HK-2 (cell line): ENCODE data around the gene OTOR.

Source experiments
- DNase-seq: peaks from one replicate; pipeline ENCODE4 v3.0.0-alpha.2; 2018; ENCODE audit not compliant: unreplicated experiment

Gene OTOR, protein sequence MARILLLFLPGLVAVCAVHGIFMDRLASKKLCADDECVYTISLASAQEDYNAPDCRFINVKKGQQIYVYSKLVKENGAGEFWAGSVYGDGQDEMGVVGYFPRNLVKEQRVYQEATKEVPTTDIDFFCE

DNA sequence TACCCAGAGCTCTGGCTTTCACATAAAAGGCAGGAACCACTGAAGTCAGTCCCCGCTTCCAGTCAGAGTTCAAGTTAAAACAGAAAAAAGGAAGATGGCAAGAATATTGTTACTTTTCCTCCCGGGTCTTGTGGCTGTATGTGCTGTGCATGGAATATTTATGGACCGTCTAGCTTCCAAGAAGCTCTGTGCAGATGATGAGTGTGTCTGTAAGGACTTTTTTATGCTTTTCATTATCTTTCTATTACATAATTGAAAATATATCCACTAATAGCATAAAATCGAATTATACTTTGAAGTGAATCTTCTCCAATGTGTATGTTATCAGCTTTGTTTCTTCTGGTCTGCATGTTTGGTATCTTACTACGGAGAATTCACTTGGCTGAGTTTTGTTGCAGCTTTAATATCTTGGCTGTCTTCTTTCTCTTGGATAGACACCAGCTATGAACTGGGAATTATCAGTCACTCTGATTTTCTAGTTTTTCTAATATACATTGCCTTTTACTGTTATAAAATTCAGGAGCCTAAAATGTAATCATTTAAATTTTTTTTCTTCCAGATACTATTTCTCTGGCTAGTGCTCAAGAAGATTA, at the start of gene OTOR:
TSS of gene OTOR (plus strand) at position 51 of the 593 bp plus-strand sequence. CDS start at position 95, 44 bp downstream.
- DNase-seq = no peak

DNA sequence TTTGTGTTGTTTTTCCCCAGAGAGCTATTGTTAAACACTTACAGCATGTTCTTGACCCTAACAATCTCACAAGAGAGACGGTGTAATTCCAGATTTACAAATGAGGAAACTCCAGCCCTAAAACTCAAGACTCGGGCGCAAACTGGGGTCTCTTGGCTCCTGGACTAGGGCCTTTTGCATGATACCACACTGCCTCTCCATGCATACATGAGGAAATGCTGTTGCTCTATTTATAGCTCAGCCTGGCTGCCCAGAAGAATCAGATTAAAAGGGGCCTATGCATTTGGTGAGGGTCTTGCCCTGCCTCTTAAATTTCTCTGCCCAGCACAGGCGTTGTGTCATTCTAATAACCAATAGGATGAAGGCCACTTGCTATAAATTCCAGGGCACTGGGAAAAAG, 48.9 kb upstream of the OTOR start:
- no peak for DNase-seq

DNA sequence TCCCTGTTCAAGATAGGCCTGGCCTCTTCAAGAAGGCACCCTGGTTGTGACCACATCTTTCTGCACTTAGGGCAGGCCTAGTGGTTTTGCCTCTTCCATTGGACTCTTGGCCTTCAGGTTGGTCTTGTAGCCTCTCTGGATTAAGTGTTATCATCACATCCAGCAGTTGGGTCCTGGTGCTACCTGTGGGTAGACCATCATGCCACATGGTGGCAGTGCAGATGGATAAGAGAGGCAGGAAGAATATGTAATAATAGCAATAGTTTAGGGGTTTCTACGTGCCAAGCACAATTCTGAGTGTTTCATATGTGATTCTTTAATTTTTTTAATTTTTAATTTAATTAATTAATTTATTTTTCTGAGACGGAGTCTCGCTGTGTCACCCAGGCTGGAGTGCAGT, 46.9 kb upstream of the OTOR start:
- no peak for DNase-seq

DNA sequence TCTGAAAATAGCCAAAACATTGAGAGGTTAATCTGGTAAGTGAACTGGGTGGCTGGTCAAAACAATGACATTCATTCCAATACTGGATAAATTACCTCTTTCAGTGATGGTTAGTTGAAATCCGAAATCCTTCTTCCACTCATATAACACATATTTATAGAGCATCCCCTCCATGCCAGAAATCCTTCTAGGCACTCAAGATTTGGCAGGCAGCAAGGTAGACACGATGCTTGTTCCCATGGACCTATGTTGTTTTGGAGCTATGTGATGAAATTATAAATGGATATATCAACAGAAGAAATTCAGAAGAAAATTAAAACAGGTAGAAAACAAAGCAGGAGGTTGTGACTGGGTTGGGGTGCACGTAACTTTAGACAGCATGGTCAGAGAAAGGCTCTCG, 44.6 kb upstream of the OTOR start:
- DNase-seq = no peak

DNA sequence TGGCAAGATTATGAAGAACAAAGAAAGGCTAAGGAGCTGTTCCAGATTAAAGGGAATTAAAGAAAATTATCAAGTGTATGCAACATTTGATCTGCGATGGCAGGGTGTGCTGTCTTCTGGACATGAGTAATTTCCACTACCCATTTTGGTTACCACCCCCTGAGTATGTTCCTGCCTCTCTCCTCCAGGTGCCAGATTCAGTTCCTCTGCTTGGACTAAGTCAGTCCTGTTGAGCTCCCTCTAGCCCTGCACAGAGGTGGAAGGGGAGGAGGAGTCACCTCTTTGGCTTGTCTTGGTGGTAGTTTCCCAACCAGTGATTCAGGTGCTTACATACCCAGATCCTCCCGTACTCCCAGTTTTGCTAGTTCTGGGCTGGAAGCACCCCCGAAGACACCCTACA, 40.5 kb upstream of the OTOR start:
- DNase-seq = no peak

DNA sequence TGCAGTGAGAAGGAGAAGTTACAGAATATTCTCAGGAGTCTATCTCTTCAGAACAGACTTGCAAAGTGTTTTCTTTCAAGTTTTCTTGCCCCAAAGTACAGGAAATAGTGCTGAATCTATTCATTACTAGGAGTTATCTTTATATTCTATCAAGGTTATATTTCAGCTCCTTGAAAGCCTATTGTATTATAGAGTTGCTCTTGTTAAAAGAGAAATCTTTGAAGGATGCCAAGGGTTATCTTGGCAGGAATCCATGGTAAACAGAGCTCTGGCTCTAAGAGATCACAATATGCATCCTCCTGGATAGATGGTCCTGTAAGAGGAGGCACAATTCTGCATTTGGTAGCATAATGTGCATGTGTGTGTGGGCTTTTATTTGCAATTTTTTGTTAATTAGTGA, 39.6 kb upstream of the OTOR start:
- no peak for DNase-seq

DNA sequence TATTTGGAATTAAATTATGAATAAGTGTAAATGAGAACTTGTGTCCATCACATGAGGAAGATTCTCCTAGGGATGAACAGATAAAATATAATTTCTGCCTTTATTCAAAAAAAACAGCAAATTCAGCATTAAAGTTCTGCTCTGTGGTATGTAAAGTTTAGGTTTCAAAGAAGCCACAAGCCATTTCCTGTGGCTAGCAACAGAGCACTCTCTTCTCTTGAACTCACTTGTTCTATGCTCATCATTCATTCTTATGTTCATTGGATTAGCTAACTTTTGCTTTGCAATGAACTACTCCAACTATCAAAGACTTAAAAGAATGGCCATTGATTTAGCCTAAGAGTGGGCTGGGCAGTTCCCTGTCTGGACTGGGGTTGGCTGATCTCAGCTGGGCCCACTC, 39.1 kb upstream of the OTOR start:
- DNase-seq = no peak

DNA sequence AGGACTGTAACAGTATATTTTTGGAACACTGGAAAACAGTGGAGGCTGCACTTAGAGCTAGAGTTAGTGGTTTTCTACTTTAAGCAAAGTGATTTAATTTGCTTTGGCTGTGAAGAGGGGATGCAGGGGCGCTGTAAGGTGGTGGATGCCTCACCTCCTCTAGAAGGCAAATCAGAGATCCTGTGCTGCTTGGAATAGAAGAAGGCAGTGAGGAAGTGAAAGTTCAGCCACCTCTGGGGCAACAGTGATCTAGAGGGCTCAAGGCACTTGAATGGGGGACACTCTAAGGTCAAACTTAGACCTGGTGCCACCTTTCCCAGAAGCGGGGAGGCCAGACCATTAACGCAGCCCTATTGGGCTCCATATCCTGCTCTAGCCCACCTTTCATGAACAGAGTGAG, 37.4 kb upstream of the OTOR start:
- no peak for DNase-seq

DNA sequence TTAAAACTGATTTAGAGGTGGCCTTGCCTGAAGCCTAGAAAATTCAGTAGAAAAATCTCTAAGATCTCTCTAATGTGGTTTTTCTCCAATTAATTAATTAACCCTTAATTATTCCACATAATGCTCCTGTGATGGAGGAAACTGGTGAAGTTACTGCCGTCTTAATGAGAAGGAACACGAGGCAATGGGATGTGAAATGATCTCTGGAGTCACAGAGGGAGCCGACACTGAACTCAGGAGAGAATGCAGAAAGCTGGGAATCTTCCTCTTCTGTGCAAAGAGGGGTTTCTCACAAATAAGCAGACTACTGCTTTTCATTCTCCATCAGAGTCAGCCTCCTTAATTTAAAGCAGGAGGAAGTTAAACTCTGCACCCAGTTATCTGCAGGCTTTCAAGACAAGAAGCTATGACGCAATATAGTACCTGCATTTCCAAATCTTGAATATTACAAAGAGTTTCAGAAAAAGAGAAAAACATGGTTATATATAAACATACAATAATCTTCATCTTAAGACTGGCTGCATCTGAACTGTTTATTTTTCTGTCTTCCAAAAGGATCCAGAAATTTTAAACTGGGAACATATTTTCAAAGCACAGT, 36.4 kb upstream of the OTOR start:
- no peak for DNase-seq

DNA sequence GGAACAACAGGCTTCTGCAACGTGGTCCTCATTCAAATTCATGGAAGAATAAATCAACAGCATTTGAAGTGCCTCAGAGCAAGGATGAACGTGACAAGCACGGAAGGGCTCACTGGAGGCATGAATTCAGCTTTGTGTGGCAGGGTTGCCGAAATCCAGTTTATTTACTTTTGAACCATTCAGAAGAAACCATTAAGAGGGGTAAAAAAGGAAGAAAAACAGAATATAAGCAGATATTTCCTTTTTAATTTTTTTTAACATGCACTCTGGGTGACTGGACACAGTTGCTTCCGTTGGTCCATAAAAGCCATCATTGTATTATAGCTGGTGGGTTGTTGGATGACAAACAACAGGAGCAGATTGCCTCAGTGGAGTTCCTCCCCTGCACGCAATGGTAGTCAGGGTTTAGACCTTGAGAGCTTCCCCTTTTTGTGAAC, 35.6 kb upstream of the OTOR start:
- DNase-seq = no peak

DNA sequence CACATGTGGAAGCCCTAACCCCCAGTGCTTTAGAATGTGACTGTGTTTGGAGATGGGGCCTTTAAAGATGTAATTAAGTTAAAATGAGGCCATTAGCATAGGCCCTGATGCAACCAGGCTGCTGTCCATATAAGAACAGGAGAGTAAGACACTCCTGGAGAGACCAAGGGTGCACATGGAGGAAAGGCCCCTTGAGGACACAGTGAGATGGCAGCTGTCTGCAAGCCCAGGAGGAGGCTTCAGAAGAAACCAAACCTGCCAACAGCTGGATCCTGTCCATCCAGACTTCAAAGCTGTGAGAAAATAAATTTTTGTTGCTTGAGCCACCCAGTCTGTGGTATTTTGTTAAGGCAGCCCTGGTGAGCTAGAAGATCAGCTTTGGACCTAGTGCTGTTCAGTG, 35.1 kb upstream of the OTOR start:
- no peak for DNase-seq

DNA sequence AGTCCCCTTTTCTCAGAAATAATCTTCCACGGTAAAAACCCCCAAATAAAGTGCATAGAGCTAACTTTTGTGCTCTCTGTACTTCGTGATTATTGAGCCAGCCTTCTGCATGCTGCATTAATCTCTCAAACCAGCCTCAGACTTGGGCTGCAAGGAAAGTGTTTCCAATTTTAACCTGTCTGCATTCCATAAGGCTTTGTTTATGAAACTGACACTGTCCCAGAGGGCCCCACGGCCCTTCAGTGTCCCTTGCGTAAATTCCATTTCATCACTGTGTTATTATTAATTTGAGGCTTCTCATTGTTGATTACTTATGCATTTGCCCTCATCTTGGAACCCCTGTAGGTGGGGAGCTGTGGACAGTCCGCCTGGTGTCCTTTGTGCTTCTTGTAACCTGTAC, 33.9 kb upstream of the OTOR start:
- DNase-seq = no peak

DNA sequence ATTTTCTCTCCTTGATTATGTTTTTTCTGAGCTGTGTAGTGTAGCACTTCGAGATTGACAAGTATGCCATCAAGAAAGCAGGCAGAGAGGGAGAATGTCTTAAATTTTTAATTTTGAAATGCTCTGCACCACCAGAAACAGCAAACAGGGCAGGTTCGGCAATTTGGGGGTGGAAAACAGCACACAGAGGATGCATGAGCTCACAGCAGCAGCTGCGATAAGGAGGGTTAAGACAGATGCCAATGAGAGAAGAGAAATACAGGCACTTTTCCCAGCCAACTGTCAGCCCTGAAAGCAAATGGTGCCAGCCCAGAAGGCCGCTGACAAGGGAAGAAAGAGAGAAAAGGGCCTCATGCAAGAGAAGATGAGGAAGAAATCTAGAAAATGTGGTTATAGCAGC, 33.4 kb upstream of the OTOR start:
- no peak for DNase-seq

DNA sequence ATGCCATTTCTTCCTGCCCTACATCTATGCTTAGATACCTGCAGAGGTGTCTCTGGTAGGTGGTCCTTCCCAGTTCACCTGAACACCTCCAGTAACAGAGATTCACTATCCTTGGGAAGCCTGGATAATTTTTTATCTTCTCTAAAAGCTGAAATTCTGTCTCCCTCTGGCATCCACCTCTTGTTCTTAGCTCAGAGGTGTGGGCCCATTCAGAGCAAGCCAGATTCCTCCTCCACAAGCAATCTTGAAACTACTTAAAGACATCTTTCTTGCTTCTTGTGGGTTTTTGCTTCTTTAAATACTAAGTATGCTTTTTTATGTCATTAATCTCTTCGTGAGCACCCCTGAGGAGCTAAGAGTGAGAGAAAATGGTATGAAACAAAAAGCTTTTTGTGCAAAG, 28.7 kb upstream of the OTOR start:
- DNase-seq = no peak

DNA sequence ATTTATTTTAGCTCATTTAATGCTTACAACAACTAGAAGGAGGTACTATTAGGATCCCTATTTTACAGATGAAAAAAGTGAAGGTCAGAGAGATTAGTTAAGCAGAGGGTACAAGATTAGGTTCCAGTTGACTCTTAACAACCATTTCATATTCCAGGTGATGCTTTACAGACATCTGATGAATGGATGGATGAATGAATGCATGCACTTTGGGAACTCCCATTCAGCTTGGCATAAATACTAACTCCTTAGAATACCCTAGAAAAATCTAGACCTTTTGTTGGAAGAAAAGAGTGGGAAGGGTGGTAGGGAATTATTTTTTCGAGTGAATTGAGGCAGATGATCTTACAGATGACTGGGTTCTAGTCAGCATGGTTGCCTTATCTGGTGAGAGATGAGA, 19.1 kb upstream of the OTOR start:
- DNase-seq = no peak

DNA sequence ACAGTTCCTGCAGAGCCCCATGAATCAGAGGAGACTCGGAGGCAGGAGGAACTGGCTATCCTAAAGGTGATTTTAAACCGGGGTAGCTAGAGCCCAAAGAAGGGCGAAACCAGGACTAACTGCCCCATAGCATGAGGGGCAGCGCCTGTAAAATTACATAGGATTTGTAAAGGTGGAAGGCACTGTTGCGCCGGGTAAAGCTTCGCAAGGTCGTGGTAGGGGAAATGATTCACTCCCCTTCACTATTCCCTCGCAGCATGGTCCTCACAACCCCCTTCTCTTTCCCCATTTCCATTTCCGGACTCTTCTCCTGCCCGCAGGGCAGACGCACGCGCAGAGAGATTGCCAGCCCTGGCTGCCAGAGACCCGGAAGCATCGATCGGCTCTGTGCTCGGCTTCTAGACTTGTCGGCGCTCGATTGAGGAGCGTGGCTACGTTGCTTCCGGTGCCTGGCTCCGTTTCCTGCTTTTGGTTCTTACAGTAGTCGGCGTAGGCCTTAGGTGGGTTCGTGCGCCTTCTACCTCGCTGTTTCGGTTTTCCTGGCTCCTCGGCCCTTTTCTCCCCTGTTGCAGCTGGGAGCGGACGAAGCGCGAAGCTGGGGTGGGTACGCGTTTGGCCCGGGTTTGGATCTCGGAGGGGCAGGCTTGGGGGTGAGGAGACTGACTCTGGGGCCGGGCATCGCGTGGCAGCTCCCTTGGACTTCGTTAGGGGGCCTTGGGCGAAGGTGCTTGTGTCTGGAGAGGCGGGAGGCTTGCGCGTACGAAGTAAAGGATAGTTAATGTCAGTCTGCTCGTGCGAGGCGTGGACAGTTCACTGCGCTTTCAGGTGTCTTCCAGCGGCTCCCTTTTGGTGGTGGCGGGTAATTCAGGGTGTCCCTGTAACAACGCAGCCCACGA, 18.3 kb upstream of the OTOR start, which contains the start of gene SNRPB2:
TSS of gene SNRPB2 (plus strand) at position 462 of the 896 bp plus-strand sequence. CDS start 1,677 bp downstream, outside the sequence.
- DNase-seq = peak; percentile 95

DNA sequence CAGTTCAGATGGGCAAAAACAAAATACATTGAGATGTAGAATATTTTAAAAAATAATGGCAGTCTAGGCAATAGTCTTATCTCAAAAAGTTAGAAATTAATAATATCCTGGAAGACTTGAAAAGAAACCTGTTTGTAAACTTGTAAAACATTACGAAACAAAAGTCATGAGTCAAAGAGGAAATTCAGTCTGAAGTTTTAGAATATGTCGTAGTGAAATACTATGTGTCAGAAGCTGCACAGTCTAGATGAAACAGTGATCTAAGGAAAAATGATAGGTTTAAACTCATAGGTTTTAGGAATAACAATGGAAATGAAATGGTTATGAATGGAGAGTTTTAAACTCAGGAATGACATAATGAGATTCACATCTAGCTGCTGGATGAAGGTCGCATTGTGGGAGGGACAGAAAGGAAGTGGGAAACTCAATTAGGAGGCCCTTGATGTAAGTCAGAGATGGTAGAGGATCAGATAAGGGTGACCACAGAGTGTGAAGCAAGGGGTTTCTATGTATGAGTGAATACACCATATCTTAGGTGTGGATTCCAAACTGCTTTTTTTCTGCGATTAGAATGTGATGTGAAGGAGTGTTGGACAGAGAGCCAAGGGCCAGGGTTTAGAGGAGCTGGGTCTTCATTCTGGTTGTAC, 15.5 kb upstream of the OTOR start:
- DNase-seq = no peak

DNA sequence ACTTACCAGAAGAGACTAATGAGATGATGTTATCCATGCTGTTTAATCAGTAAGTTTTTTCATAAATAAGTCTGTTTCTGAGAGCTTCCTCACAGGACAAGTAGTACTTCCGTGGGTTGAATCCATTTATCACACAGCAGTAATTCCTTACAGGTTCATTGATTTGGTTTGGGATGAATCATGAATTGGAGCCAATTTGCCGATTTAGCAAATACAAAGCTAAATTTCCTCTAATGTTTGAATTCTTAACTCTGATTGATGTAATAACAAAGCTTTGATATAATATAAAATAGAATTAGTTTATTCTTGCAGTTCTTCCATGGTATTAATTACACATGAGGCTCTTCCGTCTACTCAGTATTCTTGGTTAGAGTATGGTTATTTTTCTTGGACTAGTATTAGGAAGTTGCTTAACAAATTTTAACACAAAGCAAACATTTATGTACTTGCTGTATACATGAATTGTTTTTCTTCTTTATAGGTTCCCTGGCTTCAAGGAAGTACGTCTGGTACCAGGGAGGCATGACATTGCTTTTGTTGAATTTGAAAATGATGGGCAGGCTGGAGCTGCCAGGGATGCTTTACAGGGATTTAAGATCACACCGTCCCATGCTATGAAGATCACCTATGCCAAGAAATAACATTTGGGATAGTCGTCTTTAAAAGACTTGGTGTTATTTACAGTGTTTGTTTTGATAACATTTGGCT, 7.6 kb upstream of the OTOR start:
- no peak for DNase-seq

DNA sequence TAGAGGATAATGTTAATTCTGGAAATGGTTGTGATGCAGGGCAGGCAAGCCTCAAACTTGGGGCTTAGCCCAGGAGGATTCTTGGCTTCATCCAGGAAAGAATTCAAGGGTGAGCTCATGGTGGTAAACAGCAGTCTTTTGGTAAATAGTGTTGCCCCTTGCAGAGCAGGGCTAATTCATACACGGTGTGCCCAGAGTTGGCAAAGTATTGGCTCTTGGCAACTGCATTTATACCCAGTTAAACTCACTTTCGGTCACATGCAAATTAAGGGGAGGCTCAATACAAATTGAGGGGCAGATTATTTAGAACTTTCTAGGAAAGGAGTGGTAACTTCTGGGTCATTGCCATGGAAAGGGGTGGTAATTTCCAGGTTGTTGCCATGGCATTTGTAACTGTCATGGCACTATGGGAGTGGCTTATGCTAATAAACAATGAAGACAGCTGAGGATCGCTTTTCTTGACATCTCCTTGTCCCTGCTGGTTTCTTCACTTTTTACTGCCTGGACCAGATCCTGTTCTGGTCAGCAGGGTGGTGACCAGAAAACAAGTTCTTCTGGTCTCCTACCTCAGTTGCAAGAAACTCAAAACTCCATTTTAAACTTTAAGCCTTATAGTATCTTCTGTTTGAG, 3.9 kb upstream of the OTOR start:
- no peak for DNase-seq

DNA sequence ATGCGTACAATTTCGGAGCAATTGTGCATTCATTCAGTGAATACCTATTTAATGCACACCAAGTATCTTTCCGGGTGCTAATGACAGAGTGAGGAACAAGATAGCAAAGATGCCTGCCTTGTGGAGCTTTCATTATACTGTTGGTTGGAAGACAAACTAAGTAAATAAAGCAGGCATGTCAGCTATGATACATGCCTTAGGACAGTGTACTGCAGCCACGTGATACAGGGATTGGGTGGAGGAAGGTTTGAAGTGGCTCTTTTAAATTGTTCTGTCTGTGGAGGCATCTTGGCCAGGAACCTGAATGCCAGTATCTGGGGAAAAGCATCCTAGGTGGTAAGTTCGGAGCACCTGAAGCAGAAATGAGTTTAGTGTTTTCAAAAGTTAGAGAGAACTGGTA, 3.0 kb upstream of the OTOR start:
- no peak for DNase-seq

DNA sequence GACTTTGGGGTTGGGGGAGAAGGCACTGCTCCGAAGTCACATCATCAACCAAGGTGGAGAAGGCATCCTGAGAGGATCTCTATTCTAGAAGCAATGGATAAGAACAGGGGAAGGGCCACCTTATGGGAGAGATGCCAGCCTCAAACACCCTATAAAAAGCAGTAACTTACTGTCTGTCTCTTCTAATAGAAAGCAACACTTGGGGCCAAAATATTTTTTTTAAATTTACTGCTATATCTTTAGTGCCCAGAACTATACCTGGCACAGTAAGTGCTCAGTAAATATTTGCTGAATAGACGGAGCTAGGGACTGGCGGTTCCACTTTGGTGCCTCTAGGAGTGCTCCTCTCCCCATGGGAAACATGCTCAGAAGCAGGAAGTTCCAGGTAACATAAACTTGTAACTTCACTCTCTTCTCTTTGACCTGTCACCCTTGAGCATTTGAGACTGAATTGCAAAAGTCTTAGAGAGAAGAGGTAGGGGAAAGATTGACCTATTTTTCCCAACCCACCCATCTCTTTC, 807 bp upstream of the OTOR start:
- no peak for DNase-seq
